Peyer's patch (tissue), 4 donors: Measurements from ENCODE around the gene USH1C.

Source experiments
- CTCF ChIP-seq, 6 experiments: fragments of 450-650 bp in 4 of 6; fragments of 200-600 bp in 2 of 6; sonication (generic) in 1 of 6; IDR thresholded peaks; one replicate each; pipeline ENCODE4 v1.5.1; 2017 to 2019; ENCODE audit warnings: antibody characterized with exemption in 6 of 6, mild to moderate bottlenecking in 3 of 6, moderate library complexity in 1 of 6
- POLR2A ChIP-seq, 2 donors: fragments of 450-650 bp; IDR thresholded peaks; one replicate each; pipeline ENCODE4 v1.5.1; 2017; ENCODE audit warnings: antibody characterized with exemption in 2 of 2, mild to moderate bottlenecking in 2 of 2, moderate library complexity in 2 of 2

- no peak for TF ChIP-seq CTCF (IDR thresholded peaks at IDR 0.05)
- TF ChIP-seq POLR2A (IDR thresholded peaks at IDR 0.05) = no peak
Observed at GRCh38 chr11:17526931-17527627, 17.1 kb downstream of the USH1C start.
